ENCODE results near the gene CBFA2T3. TPM values are rescaled to one million over a fixed set of nuclear protein-coding genes. Genes with fewer than 3 reads are reported as not detected.

Gene CBFA2T3
- total and polyA plus RNA-seq, 7 experiments from 2014 or later = 0.14 to 25.2 (median 0.38) TPM; not detected in 1

DNA sequence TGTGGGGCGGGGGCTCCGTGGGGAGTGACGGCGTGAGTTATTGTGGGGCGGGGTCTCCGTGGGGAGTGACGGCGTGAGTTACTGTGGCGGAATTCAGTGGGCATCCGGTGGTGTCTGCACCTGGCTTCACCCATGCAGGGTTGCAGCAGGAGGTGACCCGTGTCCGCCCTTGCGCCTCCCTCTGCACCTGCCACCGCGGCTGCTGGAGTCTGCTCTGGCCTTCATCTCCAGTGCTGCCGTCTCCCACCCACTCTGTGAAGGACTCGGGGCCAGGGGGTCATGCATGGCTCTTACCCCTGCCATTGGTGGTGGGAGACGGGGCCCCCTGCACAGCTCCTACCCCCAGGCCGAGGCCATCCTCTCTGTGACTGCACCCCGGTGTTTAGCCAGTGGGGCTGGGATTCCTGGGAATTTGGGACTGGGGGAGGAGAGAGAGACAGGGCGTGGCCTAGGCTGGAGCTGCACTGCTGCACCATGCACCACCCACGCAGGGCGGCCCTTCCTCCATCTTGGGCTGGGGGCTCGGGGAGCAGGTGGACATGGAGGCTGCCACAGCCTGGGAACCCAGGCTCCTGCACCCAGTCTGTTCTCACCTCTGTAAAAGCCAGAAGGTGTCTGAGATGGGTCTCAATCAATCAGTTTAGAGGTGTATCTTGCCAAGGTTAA is 109.3 kb downstream of the CBFA2T3 start:
- Histone ChIP-seq H3K4me1 (ENCODE audit: control insufficient read depth in 2 of 2, insufficient read depth in 2 of 2, low read length in 2 of 2) (no peaks in the 10 kb centered on the region), H3K4me3 (ENCODE audit: low read length) (no peak overlapping the region), H3K27ac (ENCODE audit: low read depth, low read length) (no peak overlapping the region), H3K27me3 (ENCODE audit: control insufficient read depth in 2 of 2, insufficient read depth in 2 of 2, low read length in 2 of 2) (no peaks in the 10 kb centered on the region), H3K36me3 (ENCODE audit: control insufficient read depth in 2 of 3, insufficient read depth in 3 of 3, low read length in 3 of 3) (peaks cover 0 to 4% (median 0%) of the 10 kb centered on the region in 3 experiments), H3K9me3 (ENCODE audit: control insufficient read depth in 2 of 3, low read length in 3 of 3) (no peaks in the 10 kb centered on the region)
- CTCF ChIA-PET = no interaction called here
- ATAC-seq (no peak), DNase-seq (no peak)
- Mint-ChIP-seq H3K36me3 (peaks cover 0 to under 1% (median 0%) of the 10 kb centered on the region in 5 donors), H3K9me3 (no peaks in the 10 kb centered on the region), H3K27me3 (peaks cover 5 to 23% (median 9%) of the 10 kb centered on the region in 5 donors), H3K4me3 (no peak overlapping the region), H3K27ac (no peak overlapping the region), H3K4me1 (peaks cover 0 to 9% (median 0%) of the 10 kb centered on the region in 7 donors)
- POLR2A ChIA-PET = interaction anchor here (1.3 kb wide), 1 partner anchor 10 kb away, joined by 3 read pairs; no protein-coding TSS in a partner anchor
- intact Hi-C loops (cut with micrococcal nuclease) = no loop called here

DNA sequence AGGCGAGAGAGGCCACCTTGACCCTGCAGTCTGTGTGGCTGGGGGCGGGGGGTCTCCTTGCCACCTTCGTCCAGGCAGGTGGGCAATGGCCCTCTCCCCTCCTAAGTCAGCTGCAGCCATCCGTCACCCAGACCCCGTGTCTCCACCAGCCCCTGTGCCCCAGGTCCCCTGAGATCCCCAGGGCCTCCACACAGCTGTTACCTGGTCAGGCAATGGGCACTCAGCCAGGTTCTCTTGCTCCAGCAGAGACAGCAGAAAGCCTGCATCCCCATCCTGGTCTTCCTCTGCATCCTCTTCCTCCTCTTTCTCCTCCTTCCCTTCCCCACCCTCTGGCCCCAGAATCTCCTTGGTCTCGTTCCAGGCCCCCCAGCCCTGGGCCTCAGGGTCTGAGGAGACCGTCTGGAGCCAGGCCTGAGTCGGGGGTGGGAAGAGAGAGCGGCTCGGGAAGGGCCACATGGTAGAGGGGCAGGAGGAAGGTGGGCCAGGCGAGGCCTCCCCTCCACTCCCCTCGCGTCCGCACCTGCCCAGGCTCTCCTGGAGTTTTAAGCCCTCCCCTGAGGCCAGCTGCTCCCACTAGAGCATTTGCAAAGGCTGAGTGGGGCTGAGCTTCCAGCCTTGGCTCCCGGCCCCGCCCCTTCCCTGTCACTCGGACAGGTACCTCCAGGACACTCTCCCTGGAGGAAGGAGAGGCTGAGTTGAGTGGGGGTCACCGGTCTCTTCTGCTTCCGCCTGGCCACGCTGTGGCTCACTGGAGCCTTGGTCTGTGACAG is 110.7 kb downstream of the CBFA2T3 start, which contains the start of gene PABPN1L:
PABPN1L (minus strand) TSS at position 510 of the 770 bp plus-strand sequence; CDS start at position 456, 54 bp downstream.
- Histone ChIP-seq H3K9me3 (ENCODE audit: control insufficient read depth in 2 of 3, low read length in 3 of 3) (no peaks in the 10 kb centered on the region), H3K36me3 (ENCODE audit: control insufficient read depth in 2 of 3, insufficient read depth in 3 of 3, low read length in 3 of 3) (peaks cover 0 to 17% (median 4%) of the 10 kb centered on the region in 3 experiments), H3K4me3 (ENCODE audit: low read length) (no peak within 1 kb of the TSS), H3K27ac (ENCODE audit: low read depth, low read length) (no peak within 1 kb of the TSS), H3K4me1 (ENCODE audit: control insufficient read depth in 2 of 2, insufficient read depth in 2 of 2, low read length in 2 of 2) (no peaks in the 10 kb centered on the region), H3K27me3 (ENCODE audit: control insufficient read depth in 2 of 2, insufficient read depth in 2 of 2, low read length in 2 of 2) (no peaks in the 10 kb centered on the region)
- ChIA-PET POLR2A (interaction anchor here (1.3 kb wide), 1 partner anchor 9 kb away, joined by 3 read pairs; no protein-coding TSS in a partner anchor), CTCF (interaction anchor here (0.6 kb wide), 1 partner anchor 150 kb away, joined by 3 read pairs; no protein-coding TSS in a partner anchor)
- H3K27ac Mint-ChIP-seq = peak within 1 kb of the TSS in 1 of 9 donors; percentile 22
- H3K4me3 Mint-ChIP-seq = no peak within 1 kb of the TSS
- H3K36me3 Mint-ChIP-seq = peaks cover 0 to 6% (median 0%) of the 10 kb centered on the region in 5 donors
- H3K27me3 Mint-ChIP-seq = peaks cover 5 to 17% (median 8%) of the 10 kb centered on the region in 5 donors
- no peaks in the 10 kb centered on the region for H3K9me3 Mint-ChIP-seq
- DNase-seq (no peak), ATAC-seq (no peak)
- intact Hi-C loops (cut with micrococcal nuclease) = no loop called here
- H3K4me1 Mint-ChIP-seq = peaks cover 0 to 8% (median 0%) of the 10 kb centered on the region in 7 donors

DNA sequence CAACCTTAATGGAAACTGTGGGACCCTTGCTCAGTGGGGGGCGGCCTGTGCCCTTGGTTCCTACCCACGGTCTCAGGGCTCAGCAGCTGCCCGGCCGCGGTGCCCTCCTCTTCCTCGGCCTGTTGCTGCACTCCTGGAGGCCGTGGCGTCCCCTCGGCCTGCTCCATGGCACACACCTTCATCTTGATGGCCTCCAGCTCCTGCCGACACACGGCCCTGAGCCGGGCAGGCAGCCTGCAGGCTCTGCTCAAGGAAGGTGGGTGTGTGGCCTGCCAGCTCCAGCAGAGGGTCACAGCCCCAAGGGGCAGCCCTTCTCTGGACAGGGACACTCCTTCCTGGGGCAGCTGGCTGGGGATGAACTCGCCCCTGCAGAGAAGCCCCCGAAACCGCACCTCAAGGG is 111.3 kb downstream of the CBFA2T3 start:
- intact Hi-C loops (cut with micrococcal nuclease) = no loop called here
- Histone ChIP-seq H3K4me3 (ENCODE audit: low read length) (no peak overlapping the region), H3K36me3 (ENCODE audit: control insufficient read depth in 2 of 3, insufficient read depth in 3 of 3, low read length in 3 of 3) (peaks cover 0 to 23% (median 4%) of the 10 kb centered on the region in 3 experiments), H3K4me1 (ENCODE audit: control insufficient read depth in 2 of 2, insufficient read depth in 2 of 2, low read length in 2 of 2) (no peaks in the 10 kb centered on the region), H3K9me3 (ENCODE audit: control insufficient read depth in 2 of 3, low read length in 3 of 3) (no peaks in the 10 kb centered on the region), H3K27me3 (ENCODE audit: control insufficient read depth in 2 of 2, insufficient read depth in 2 of 2, low read length in 2 of 2) (no peaks in the 10 kb centered on the region), H3K27ac (ENCODE audit: low read depth, low read length) (no peak overlapping the region)
- Mint-ChIP-seq H3K4me1 (peaks cover 0 to 4% (median 0%) of the 10 kb centered on the region in 7 donors), H3K27me3 (peaks cover 2 to 11% (median 2%) of the 10 kb centered on the region in 5 donors), H3K4me3 (no peak overlapping the region), H3K9me3 (no peaks in the 10 kb centered on the region), H3K36me3 (peaks cover 0 to 11% (median 0%) of the 10 kb centered on the region in 5 donors), H3K27ac (no peak overlapping the region)
- ATAC-seq (no peak), DNase-seq (no peak)
- POLR2A ChIA-PET = no interaction called here
- CTCF ChIA-PET = no interaction called here

DNA sequence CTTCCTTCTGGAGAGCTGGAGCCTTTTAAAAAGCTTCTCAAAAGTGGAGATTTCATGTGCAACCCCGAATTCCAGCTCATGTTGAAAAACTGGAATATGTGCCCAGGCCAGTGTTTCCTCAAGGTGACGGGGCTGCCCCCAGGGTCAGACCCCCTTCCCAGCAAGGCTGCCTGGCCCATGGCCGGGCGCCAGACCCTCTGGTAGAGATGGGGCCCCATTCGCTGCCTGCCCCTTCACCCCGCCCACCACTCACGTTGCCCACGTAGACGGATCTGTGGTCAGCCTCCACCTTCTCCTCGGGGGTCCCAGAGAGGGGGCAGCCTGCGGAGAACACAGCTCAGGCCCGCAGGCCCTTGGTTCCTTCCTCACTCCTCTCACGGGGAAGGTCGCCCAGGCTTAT is 111.7 kb downstream of the CBFA2T3 start:
- ChIA-PET POLR2A (no interaction called here), CTCF (no interaction called here)
- no peak overlapping the region for H3K27ac Mint-ChIP-seq
- peaks cover 0 to 7% (median 0%) of the 10 kb centered on the region in 5 donors for H3K27me3 Mint-ChIP-seq
- H3K36me3 Mint-ChIP-seq = peaks cover 0 to 13% (median 0%) of the 10 kb centered on the region in 5 donors
- Histone ChIP-seq H3K9me3 (ENCODE audit: control insufficient read depth in 2 of 3, low read length in 3 of 3) (no peaks in the 10 kb centered on the region), H3K27me3 (ENCODE audit: control insufficient read depth in 2 of 2, insufficient read depth in 2 of 2, low read length in 2 of 2) (no peaks in the 10 kb centered on the region), H3K36me3 (ENCODE audit: control insufficient read depth in 2 of 3, insufficient read depth in 3 of 3, low read length in 3 of 3) (peaks cover 0 to 28% (median 4%) of the 10 kb centered on the region in 3 experiments), H3K27ac (ENCODE audit: low read depth, low read length) (no peak overlapping the region), H3K4me3 (ENCODE audit: low read length) (no peak overlapping the region), H3K4me1 (ENCODE audit: control insufficient read depth in 2 of 2, insufficient read depth in 2 of 2, low read length in 2 of 2) (no peaks in the 10 kb centered on the region)
- H3K9me3 Mint-ChIP-seq = no peaks in the 10 kb centered on the region
- intact Hi-C loops (cut with micrococcal nuclease) = no loop called here
- H3K4me1 Mint-ChIP-seq = peaks cover 0 to 5% (median 0%) of the 10 kb centered on the region in 7 donors
- DNase-seq = no peak
- ATAC-seq = no peak
- H3K4me3 Mint-ChIP-seq = no peak overlapping the region

DNA sequence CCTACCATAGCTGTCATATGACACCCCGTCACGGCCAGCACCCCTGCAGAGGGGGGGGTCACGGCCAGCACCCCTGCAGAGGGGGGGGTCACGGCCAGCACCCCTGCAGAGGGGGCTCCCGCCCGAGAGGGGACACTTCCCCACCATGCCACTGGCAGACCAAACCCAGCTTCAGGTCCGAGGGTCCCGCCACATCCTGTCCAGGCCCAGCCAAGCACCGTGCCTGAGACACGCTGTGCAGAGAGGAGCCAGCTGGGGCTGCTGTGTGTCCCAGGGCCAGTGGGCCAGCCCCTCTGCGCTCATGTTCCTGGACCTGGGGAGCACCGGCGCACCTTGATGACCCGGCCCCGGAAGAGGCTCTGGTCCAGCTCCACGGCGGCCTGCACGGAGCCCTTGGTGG is 112.5 kb downstream of the CBFA2T3 start:
- Mint-ChIP-seq H3K36me3 (peaks cover 0 to 17% (median 0%) of the 10 kb centered on the region in 5 donors), H3K4me3 (no peak overlapping the region)

DNA sequence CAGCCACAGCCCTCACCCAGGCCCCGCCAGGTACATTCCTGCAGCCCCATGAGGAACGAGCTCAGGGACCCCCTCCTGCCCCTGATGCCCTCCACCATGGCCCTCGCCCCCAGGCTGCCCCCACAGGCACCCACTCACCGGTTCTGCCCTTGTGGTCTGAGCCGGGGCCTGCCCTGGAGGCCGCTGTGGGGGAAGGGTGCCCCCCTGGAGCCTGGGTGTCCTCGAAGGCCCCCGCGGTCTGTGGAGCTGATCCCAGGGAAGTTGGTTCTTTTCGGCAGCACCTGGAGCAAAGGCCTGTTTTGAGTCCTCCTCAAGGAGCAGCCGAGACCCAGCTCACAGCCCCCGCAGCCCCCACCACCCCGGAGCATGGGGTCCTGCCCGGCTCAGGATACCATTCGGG is 112.9 kb downstream of the CBFA2T3 start:
- POLR2A ChIA-PET = no interaction called here
- intact Hi-C loops (cut with micrococcal nuclease) = no loop called here
- Histone ChIP-seq H3K36me3 (ENCODE audit: control insufficient read depth in 2 of 3, insufficient read depth in 3 of 3, low read length in 3 of 3) (peaks cover 4 to 40% (median 7%) of the 10 kb centered on the region in 3 experiments), H3K4me1 (ENCODE audit: control insufficient read depth in 2 of 2, insufficient read depth in 2 of 2, low read length in 2 of 2) (no peaks in the 10 kb centered on the region), H3K27ac (ENCODE audit: low read depth, low read length) (no peak overlapping the region), H3K27me3 (ENCODE audit: control insufficient read depth in 2 of 2, insufficient read depth in 2 of 2, low read length in 2 of 2) (no peaks in the 10 kb centered on the region), H3K4me3 (ENCODE audit: low read length) (no peak overlapping the region), H3K9me3 (ENCODE audit: control insufficient read depth in 2 of 3, low read length in 3 of 3) (no peaks in the 10 kb centered on the region)
- CTCF ChIA-PET = no interaction called here
- H3K36me3 Mint-ChIP-seq = peaks cover 0 to 22% (median 0%) of the 10 kb centered on the region in 5 donors
- ATAC-seq (no peak), DNase-seq (no peak)
- no peaks in the 10 kb centered on the region for H3K27me3 Mint-ChIP-seq
- H3K9me3 Mint-ChIP-seq = no peaks in the 10 kb centered on the region
- H3K4me1 Mint-ChIP-seq = peaks cover 0 to 9% (median 1%) of the 10 kb centered on the region in 7 donors
- no peak overlapping the region for H3K27ac Mint-ChIP-seq
- no peak overlapping the region for H3K4me3 Mint-ChIP-seq

More for the DNA sequence above, 112.5 kb downstream of the CBFA2T3 start:
- Histone ChIP-seq H3K9me3 (ENCODE audit: control insufficient read depth in 2 of 3, low read length in 3 of 3) (no peaks in the 10 kb centered on the region), H3K27me3 (ENCODE audit: control insufficient read depth in 2 of 2, insufficient read depth in 2 of 2, low read length in 2 of 2) (no peaks in the 10 kb centered on the region), H3K4me3 (ENCODE audit: low read length) (no peak overlapping the region), H3K36me3 (ENCODE audit: control insufficient read depth in 2 of 3, insufficient read depth in 3 of 3, low read length in 3 of 3) (peaks cover 4 to 35% (median 6%) of the 10 kb centered on the region in 3 experiments), H3K4me1 (ENCODE audit: control insufficient read depth in 2 of 2, insufficient read depth in 2 of 2, low read length in 2 of 2) (no peaks in the 10 kb centered on the region), H3K27ac (ENCODE audit: low read depth, low read length) (no peak overlapping the region)
- intact Hi-C loops (cut with micrococcal nuclease) = no loop called here
- no peak for ATAC-seq
- no peak for DNase-seq
- ChIA-PET POLR2A (no interaction called here), CTCF (no interaction called here)
- no peak overlapping the region for H3K27ac Mint-ChIP-seq
- H3K27me3 Mint-ChIP-seq = peaks cover 0 to under 1% (median 0%) of the 10 kb centered on the region in 5 donors
- peaks cover 0 to 6% (median 0%) of the 10 kb centered on the region in 7 donors for H3K4me1 Mint-ChIP-seq
- H3K9me3 Mint-ChIP-seq = no peaks in the 10 kb centered on the region
